NT2/D1 (cell line): Measurements from ENCODE around the gene COL5A2.

Experiments
- SUZ12 ChIP-seq: IDR thresholded peaks from 2 replicates; pipeline ENCODE4 v1.6.1; 2011; ENCODE audit not compliant: insufficient read length, insufficient read depth; ENCODE audit errors: extremely low read depth
- ZNF274 ChIP-seq: IDR thresholded peaks from 2 replicates; pipeline ENCODE4 v1.6.1; 2011; ENCODE audit warnings: mild to moderate bottlenecking, low read depth, low read length

GRCh38 chr2:189155795-189156194 lies 23.8 kb downstream of the COL5A2 start:
- no peak for TF ChIP-seq ZNF274
- TF ChIP-seq SUZ12: no peak
